GM21360 (cell line): ENCODE data around the gene PRICKLE4.
"Not testable (repeated sequence)": the region's sequence is repeated elsewhere in the genome, so short reads cannot be mapped to it uniquely, and the experiment has no call there.

Experiments used
- ATAC-seq: cut with Tn5 transposase; IDR thresholded peaks from one replicate; pipeline ENCODE4 v1.9.1; 2021; ENCODE audit warnings: mild to moderate bottlenecking, moderate library complexity; ENCODE audit not compliant: unreplicated experiment

PRICKLE4 gene

GRCh38 chr6:41791305-41791704 lies 10.7 kb downstream of the PRICKLE4 start:
- no peak for ATAC-seq

GRCh38 chr6:41791984-41792383 lies 11.4 kb downstream of the PRICKLE4 start:
- no peak for ATAC-seq

GRCh38 chr6:41796474-41796873 lies 15.9 kb downstream of the PRICKLE4 start:
- ATAC-seq, result no peak

GRCh38 chr6:41798901-41799558 lies 18.4 kb downstream of the PRICKLE4 start:
- no peak for ATAC-seq

- no peak for ATAC-seq
Observed at GRCh38 chr6:41799559-41799911, 19.0 kb downstream of the PRICKLE4 start.

- no peak for ATAC-seq
Observed at GRCh38 chr6:41801380-41801779, 20.8 kb downstream of the PRICKLE4 start.

- no peak for ATAC-seq
Observed at GRCh38 chr6:41805830-41806774, 25.5 kb downstream of the PRICKLE4 start.

- no peak for ATAC-seq
Observed at GRCh38 chr6:41811095-41811494, 30.5 kb downstream of the PRICKLE4 start.

GRCh38 chr6:41811946-41812345 lies 31.4 kb downstream of the PRICKLE4 start:
- ATAC-seq, result not testable (repeated sequence)

- ATAC-seq, result no peak
Observed at GRCh38 chr6:41813469-41813868, 32.9 kb downstream of the PRICKLE4 start.

- ATAC-seq, result no peak
Observed at GRCh38 chr6:41813956-41814355, 33.4 kb downstream of the PRICKLE4 start.

GRCh38 chr6:41814629-41815028 lies 34.0 kb downstream of the PRICKLE4 start:
- no peak for ATAC-seq

- no peak for ATAC-seq
Observed at GRCh38 chr6:41815587-41815986, 35.0 kb downstream of the PRICKLE4 start.

- no peak for ATAC-seq
Observed at GRCh38 chr6:41818271-41819054, 37.9 kb downstream of the PRICKLE4 start.

GRCh38 chr6:41821266-41821665 lies 40.7 kb downstream of the PRICKLE4 start:
- no peak for ATAC-seq

- no peak for ATAC-seq
Observed at GRCh38 chr6:41822021-41822420, 41.4 kb downstream of the PRICKLE4 start.

- ATAC-seq, result no peak
Observed at GRCh38 chr6:41823178-41823577, 42.6 kb downstream of the PRICKLE4 start.

- ATAC-seq, result no peak
Observed at GRCh38 chr6:41824571-41825569, 44.3 kb downstream of the PRICKLE4 start.

- ATAC-seq, result no peak
Observed at GRCh38 chr6:41826343-41827022, 45.9 kb downstream of the PRICKLE4 start.

- ATAC-seq, result no peak
Observed at GRCh38 chr6:41832263-41832662, 51.7 kb downstream of the PRICKLE4 start.
